ENCODE measurements around the gene CCDC88C.
A peak's percentile ranks its signal among the peaks of the same experiment; 100 is the strongest.

CCDC88C gene

DNA sequence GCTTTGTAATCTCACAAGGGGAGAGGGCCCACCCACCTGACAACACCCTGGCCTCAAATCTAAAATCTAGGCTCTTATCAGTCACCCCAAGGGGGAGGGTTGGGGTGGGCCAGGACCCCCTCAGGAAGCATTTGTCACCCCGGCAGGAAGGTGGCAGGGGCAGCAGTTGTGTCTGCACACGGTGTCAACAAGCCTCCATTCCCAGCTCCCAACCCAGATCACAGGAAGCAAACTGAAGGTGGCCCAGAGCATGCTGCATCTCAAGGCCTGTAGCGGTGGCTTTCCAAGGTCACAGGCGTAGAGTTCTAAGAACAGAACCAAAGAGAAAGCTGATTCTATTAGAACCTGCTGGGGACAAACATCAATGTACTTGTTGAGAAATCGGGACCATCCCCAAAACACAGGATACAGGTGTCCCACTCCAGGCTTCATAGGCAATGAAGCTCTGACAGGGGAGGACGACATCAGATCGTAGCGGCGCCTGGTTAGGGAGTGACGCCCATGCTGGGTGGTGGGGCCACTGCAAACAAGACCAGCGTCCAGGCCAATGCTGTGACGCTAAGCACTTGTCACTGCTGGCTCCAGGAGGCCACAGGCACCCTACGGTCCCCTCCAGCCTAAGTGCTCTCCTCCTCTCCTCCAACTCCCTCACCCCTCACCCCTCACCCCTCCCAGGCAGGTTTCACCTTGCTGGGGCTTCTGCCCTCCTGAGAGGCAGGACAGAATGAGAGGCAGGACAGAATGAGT, 52.9 kb downstream of the CCDC88C start:
- H4K91ac ChIP-seq (ENCODE audit: low read depth, low read length), result no peak overlapping the region
- no peak overlapping the region for H4K8ac ChIP-seq (ENCODE audit: low read depth, low read length)
- no peak overlapping the region for H2BK12ac ChIP-seq (ENCODE audit: low read length)
- no peak overlapping the region for H3K18ac ChIP-seq (ENCODE audit: low read length)
- H4K12ac ChIP-seq (ENCODE audit: low read depth, low read length), result no peak overlapping the region
- H2BK5ac ChIP-seq (ENCODE audit: low read depth, low read length, poor library complexity), result no peak overlapping the region
- no peaks in the 10 kb centered on the region for H3K9me3 ChIP-seq (ENCODE audit: insufficient read depth, low read depth, low read length)
- no peaks in the 10 kb centered on the region for H3K79me2 ChIP-seq (ENCODE audit: control insufficient read depth, insufficient read depth, low read length, poor library complexity)
- no peak overlapping the region for H3K4me3 ChIP-seq (ENCODE audit: low read depth, low read length)
- no peaks in the 10 kb centered on the region for H3K79me1 ChIP-seq (ENCODE audit: low read length)
- H3K4ac ChIP-seq (ENCODE audit: low read depth, low read length), result no peak overlapping the region
- no peaks in the 10 kb centered on the region for H3K27me3 ChIP-seq (ENCODE audit: insufficient read depth, low read length)
- no peak overlapping the region for H2BK120ac ChIP-seq (ENCODE audit: insufficient read depth, low read length, poor library complexity)
- no peak overlapping the region for H3K9ac ChIP-seq (ENCODE audit: low read length)
- WGBS (ENCODE audit: extremely low coverage, insufficient coverage, insufficient read length), result no CpG with 5 or more reads among the region's 13 CpGs
- H3K36me3 ChIP-seq (ENCODE audit: control insufficient read depth in 1 of 2, insufficient read depth in 2 of 2, low read length in 2 of 2), result no peaks in the 10 kb centered on the region
- H3K14ac ChIP-seq (ENCODE audit: low read length), result no peak overlapping the region
- H2AK5ac ChIP-seq (ENCODE audit: low read length), result no peak overlapping the region
- H3K27ac ChIP-seq (ENCODE audit: low read depth, low read length), result no peak overlapping the region
- no peak overlapping the region for H3K4me2 ChIP-seq (ENCODE audit: low read length)
- no peak for DNase-seq
- no peak overlapping the region for H3K23ac ChIP-seq (ENCODE audit: low read length)
- H3K4me1 ChIP-seq (ENCODE audit: control insufficient read depth in 1 of 2, insufficient read depth in 2 of 2, low read length in 2 of 2), result peaks cover 9 to 14% of the 10 kb centered on the region in 2 experiments
- H2AFZ ChIP-seq (ENCODE audit: insufficient read depth, low read length, poor library complexity), result no peak overlapping the region

GRCh38 chr14:91363776-91364523, 53.7 kb downstream of the CCDC88C start:
- H3K4ac ChIP-seq (ENCODE audit: low read depth, low read length), result no peak overlapping the region
- no peak overlapping the region for H3K18ac ChIP-seq (ENCODE audit: low read length)
- H3K14ac ChIP-seq (ENCODE audit: low read length), result no peak overlapping the region
- no peak overlapping the region for H4K12ac ChIP-seq (ENCODE audit: low read depth, low read length)
- H2BK5ac ChIP-seq (ENCODE audit: low read depth, low read length, poor library complexity), result no peak overlapping the region
- WGBS (ENCODE audit: extremely low coverage, insufficient coverage, insufficient read length), result no CpG with 5 or more reads among the region's 10 CpGs
- H2BK12ac ChIP-seq (ENCODE audit: low read length), result no peak overlapping the region
- no peak overlapping the region for H3K27ac ChIP-seq (ENCODE audit: low read depth, low read length)
- H3K27me3 ChIP-seq (ENCODE audit: insufficient read depth, low read length), result no peaks in the 10 kb centered on the region
- no peak overlapping the region for H3K9ac ChIP-seq (ENCODE audit: low read length)
- DNase-seq, result peak in 1 of 2 donors; percentile 9
- H3K79me1 ChIP-seq (ENCODE audit: low read length), result no peaks in the 10 kb centered on the region
- no peaks in the 10 kb centered on the region for H3K9me3 ChIP-seq (ENCODE audit: insufficient read depth, low read depth, low read length)
- no peak overlapping the region for H3K4me2 ChIP-seq (ENCODE audit: low read length)
- no peak overlapping the region for H4K91ac ChIP-seq (ENCODE audit: low read depth, low read length)
- peaks cover 9 to 14% of the 10 kb centered on the region in 2 experiments for H3K4me1 ChIP-seq (ENCODE audit: control insufficient read depth in 1 of 2, insufficient read depth in 2 of 2, low read length in 2 of 2)
- H2AFZ ChIP-seq (ENCODE audit: insufficient read depth, low read length, poor library complexity), result no peak overlapping the region
- H3K4me3 ChIP-seq (ENCODE audit: low read depth, low read length), result no peak overlapping the region
- no peak overlapping the region for H3K23ac ChIP-seq (ENCODE audit: low read length)
- H4K8ac ChIP-seq (ENCODE audit: low read depth, low read length), result no peak overlapping the region
- H3K36me3 ChIP-seq (ENCODE audit: control insufficient read depth in 1 of 2, insufficient read depth in 2 of 2, low read length in 2 of 2), result no peaks in the 10 kb centered on the region
- H3K79me2 ChIP-seq (ENCODE audit: control insufficient read depth, insufficient read depth, low read length, poor library complexity), result no peaks in the 10 kb centered on the region
- no peak overlapping the region for H2BK120ac ChIP-seq (ENCODE audit: insufficient read depth, low read length, poor library complexity)
- no peak overlapping the region for H2AK5ac ChIP-seq (ENCODE audit: low read length)

- Histone ChIP-seq H2BK12ac (ENCODE audit: low read length) (no peak overlapping the region), H3K79me1 (ENCODE audit: low read length) (no peaks in the 10 kb centered on the region), H3K4me2 (ENCODE audit: low read length) (no peak overlapping the region), H2AK5ac (ENCODE audit: low read length) (no peak overlapping the region), H3K27ac (ENCODE audit: low read depth, low read length) (no peak overlapping the region), H4K12ac (ENCODE audit: low read depth, low read length) (no peak overlapping the region), H3K36me3 (ENCODE audit: control insufficient read depth in 1 of 2, insufficient read depth in 2 of 2, low read length in 2 of 2) (no peaks in the 10 kb centered on the region), H3K27me3 (ENCODE audit: insufficient read depth, low read length) (no peaks in the 10 kb centered on the region), H3K9me3 (ENCODE audit: insufficient read depth, low read depth, low read length) (no peaks in the 10 kb centered on the region), H3K23ac (ENCODE audit: low read length) (no peak overlapping the region), H3K4ac (ENCODE audit: low read depth, low read length) (no peak overlapping the region), H3K14ac (ENCODE audit: low read length) (no peak overlapping the region), H3K4me1 (ENCODE audit: control insufficient read depth in 1 of 2, insufficient read depth in 2 of 2, low read length in 2 of 2) (peaks cover 3 to 6% of the 10 kb centered on the region in 2 experiments), H3K9ac (ENCODE audit: low read length) (no peak overlapping the region), H4K91ac (ENCODE audit: low read depth, low read length) (no peak overlapping the region), H3K4me3 (ENCODE audit: low read depth, low read length) (no peak overlapping the region), H2AFZ (ENCODE audit: insufficient read depth, low read length, poor library complexity) (no peak overlapping the region), H2BK120ac (ENCODE audit: insufficient read depth, low read length, poor library complexity) (no peak overlapping the region), H4K8ac (ENCODE audit: low read depth, low read length) (no peak overlapping the region), H3K79me2 (ENCODE audit: control insufficient read depth, insufficient read depth, low read length, poor library complexity) (no peaks in the 10 kb centered on the region), H2BK5ac (ENCODE audit: low read depth, low read length, poor library complexity) (no peak overlapping the region), H3K18ac (ENCODE audit: low read length) (no peak overlapping the region)
- whole genome bisulfite sequencing (ENCODE audit: extremely low coverage, insufficient coverage, insufficient read length), result no CpG with 5 or more reads among the region's 14 CpGs
- peak; percentile 95 to 99 for DNase-seq
Observed at GRCh38 chr14:91361233-91361811, 56.3 kb downstream of the CCDC88C start.

GRCh38 chr14:91360490-91361232, 57.0 kb downstream of the CCDC88C start:
- Histone ChIP-seq H3K4me3 (ENCODE audit: low read depth, low read length) (peak overlapping the region; percentile 43), H4K12ac (ENCODE audit: low read depth, low read length) (no peak overlapping the region), H4K8ac (ENCODE audit: low read depth, low read length) (no peak overlapping the region), H3K4me2 (ENCODE audit: low read length) (no peak overlapping the region), H2AFZ (ENCODE audit: insufficient read depth, low read length, poor library complexity) (no peak overlapping the region), H4K91ac (ENCODE audit: low read depth, low read length) (no peak overlapping the region), H2AK5ac (ENCODE audit: low read length) (no peak overlapping the region), H3K9ac (ENCODE audit: low read length) (no peak overlapping the region), H2BK120ac (ENCODE audit: insufficient read depth, low read length, poor library complexity) (no peak overlapping the region), H3K27me3 (ENCODE audit: insufficient read depth, low read length) (no peaks in the 10 kb centered on the region), H3K79me1 (ENCODE audit: low read length) (no peaks in the 10 kb centered on the region), H2BK5ac (ENCODE audit: low read depth, low read length, poor library complexity) (no peak overlapping the region), H3K4ac (ENCODE audit: low read depth, low read length) (no peak overlapping the region), H3K9me3 (ENCODE audit: insufficient read depth, low read depth, low read length) (no peaks in the 10 kb centered on the region), H3K27ac (ENCODE audit: low read depth, low read length) (no peak overlapping the region), H3K23ac (ENCODE audit: low read length) (no peak overlapping the region), H3K36me3 (ENCODE audit: control insufficient read depth in 1 of 2, insufficient read depth in 2 of 2, low read length in 2 of 2) (no peaks in the 10 kb centered on the region), H3K4me1 (ENCODE audit: control insufficient read depth in 1 of 2, insufficient read depth in 2 of 2, low read length in 2 of 2) (peaks cover 3 to 6% of the 10 kb centered on the region in 2 experiments), H2BK12ac (ENCODE audit: low read length) (no peak overlapping the region), H3K14ac (ENCODE audit: low read length) (no peak overlapping the region), H3K79me2 (ENCODE audit: control insufficient read depth, insufficient read depth, low read length, poor library complexity) (no peaks in the 10 kb centered on the region), H3K18ac (ENCODE audit: low read length) (no peak overlapping the region)
- DNase-seq, result no peak
- no CpG with 5 or more reads among the region's 17 CpGs for WGBS (ENCODE audit: extremely low coverage, insufficient coverage, insufficient read length)

All from trophoblast cell (in vitro differentiated cells and primary cell).